Activated CD4-positive, alpha-beta memory T cell treated with anti-CD3 and anti-CD28 coated beads, Interleukin-2, amount 10 ng/mL, durations not matched to agents 7 days and 5 days (primary cell): ENCODE data around the gene TDRD7. TPM values are rescaled to one million over a fixed set of nuclear protein-coding genes. Genes with fewer than 3 reads are reported as not detected.

ENCODE experiments used
- CTCF ChIA-PET: fragments of 350-600 bp; sonication (Branson Sonifier 250); formaldehyde crosslinking; loops from one replicate; lab custom pipeline; 2021; ENCODE audit warnings: antibody characterized with exemption, inconsistent platforms; lab: Charles Lee
- POLR2A ChIA-PET: fragments of 350-600 bp; sonication (Branson Sonifier 250); formaldehyde crosslinking; loops from one replicate; lab custom pipeline; 2021; ENCODE audit warnings: antibody characterized with exemption; lab: Charles Lee
- DNase-seq: peaks from one replicate; pipeline ENCODE4 v3.0.0-alpha.2; 2020
- H3K27ac Mint-ChIP-seq: one replicate; pipeline ENCODE4 v1.8.0; 2021; ENCODE audit warnings: mild to moderate bottlenecking, mixed read lengths
- H3K27me3 Mint-ChIP-seq: one replicate; pipeline ENCODE4 v1.8.0; 2021; ENCODE audit warnings: mixed read lengths
- H3K36me3 Mint-ChIP-seq: one replicate; pipeline ENCODE4 v1.8.0; 2021; ENCODE audit warnings: low read depth, mixed read lengths
- H3K4me1 Mint-ChIP-seq: one replicate; pipeline ENCODE4 v1.8.0; 2021; ENCODE audit warnings: mixed read lengths
- H3K4me3 Mint-ChIP-seq: one replicate; pipeline ENCODE4 v1.8.0; 2021; ENCODE audit warnings: mild to moderate bottlenecking, mixed read lengths
- H3K9me3 Mint-ChIP-seq: one replicate; pipeline ENCODE4 v1.8.0; 2021; ENCODE audit warnings: mixed read lengths
- total RNA-seq, 2 experiments: library from RNA; stranded (reverse); gene quantifications; one replicate each; pipeline ENCODE4 v1.2.3, GENCODE V29; 2021

The TDRD7 gene
- total RNA-seq, 2 experiments from 2014 or later, result 19.4 to 19.8 TPM

DNA sequence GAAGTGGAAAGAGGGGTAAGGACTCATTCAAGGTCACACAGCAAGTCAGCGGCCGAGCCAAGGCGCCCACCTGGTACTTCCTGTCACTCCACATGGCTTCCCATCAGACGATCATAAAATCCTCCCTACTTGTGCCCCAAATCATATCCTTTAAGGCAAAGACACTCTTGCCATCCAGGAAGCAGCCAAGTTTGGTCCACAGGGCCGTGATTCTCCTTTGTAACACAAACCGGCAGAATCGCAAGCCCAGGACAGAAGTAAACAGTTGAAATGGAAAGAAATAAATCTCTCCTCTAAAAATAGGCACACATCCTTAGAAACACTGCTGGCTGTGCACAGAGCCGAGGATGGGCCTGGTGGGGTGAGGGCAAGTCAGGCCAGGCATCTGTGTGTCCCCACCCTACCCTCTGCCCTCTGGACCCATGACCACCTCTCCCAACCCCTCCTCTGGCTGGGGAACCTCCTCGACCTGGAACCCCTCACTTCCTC lies 120.0 kb downstream of the TDRD7 start:
- no peak for DNase-seq
- CTCF ChIA-PET, result no interaction called here
- peaks cover 5% of the 10 kb centered on the region for H3K27me3 Mint-ChIP-seq
- POLR2A ChIA-PET, result no interaction called here
- H3K9me3 Mint-ChIP-seq, result no peaks in the 10 kb centered on the region
- no peaks in the 10 kb centered on the region for H3K36me3 Mint-ChIP-seq
- no peak overlapping the region for H3K4me3 Mint-ChIP-seq
- H3K27ac Mint-ChIP-seq, result no peak overlapping the region
- peaks cover 20% of the 10 kb centered on the region for H3K4me1 Mint-ChIP-seq

DNA sequence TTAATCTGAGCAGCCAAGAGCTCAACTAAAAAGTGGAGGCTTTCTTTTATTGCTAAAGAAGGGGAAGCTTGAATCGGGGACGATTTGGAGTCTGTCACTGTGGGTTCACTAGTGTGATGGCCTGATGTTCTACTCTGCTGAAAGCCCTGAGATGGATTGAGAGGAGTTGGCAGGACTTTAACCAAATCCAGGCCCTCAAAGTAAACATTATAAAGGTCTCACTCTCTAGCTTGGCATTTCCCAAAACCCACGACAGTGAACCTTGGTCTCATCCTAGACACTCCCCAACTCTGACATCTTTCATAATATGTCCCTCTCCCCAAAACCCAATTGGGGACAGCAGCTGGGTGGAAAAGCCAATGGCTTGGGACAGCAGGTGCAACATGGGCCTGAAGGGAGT lies 122.3 kb downstream of the TDRD7 start:
- no peak for DNase-seq
- Mint-ChIP-seq H3K4me1 (peaks cover 11% of the 10 kb centered on the region), H3K36me3 (no peaks in the 10 kb centered on the region), H3K9me3 (no peaks in the 10 kb centered on the region), H3K27ac (no peak overlapping the region), H3K4me3 (no peak overlapping the region), H3K27me3 (peaks cover 17% of the 10 kb centered on the region)
- CTCF ChIA-PET, result no interaction called here
- POLR2A ChIA-PET, result no interaction called here

DNA sequence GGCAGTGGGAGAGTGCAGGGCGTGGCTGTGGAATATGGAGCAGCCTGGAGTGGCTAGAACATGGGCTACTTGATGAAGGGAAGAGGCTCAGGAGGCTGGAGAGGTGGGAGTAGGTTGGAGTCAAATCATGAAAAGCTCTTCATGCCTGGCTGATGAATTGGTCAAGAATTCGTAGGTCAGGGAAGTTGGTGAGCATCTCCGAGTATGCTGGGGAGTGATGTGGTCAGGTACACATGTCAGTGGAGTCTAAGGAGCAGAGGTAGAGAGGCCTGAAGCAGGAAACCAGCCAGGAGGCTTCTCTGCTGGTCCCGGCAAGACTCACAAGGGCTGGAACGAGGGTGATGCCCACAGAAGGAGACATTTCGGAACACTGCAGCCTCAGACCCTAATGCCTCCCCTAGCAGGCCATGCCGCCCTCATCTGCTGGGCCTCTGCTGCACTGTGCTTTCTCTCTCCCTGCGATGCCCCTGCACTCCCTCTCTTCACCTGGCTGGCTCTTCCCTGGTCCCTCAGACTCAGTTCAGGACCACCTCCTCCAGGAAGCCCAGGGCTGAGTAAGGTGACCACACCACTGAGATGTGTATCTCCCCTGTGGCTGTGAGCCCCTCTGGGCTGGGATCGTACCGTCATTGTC lies 123.2 kb downstream of the TDRD7 start:
- ChIA-PET CTCF (no interaction called here), POLR2A (no interaction called here)
- H3K27ac Mint-ChIP-seq, result no peak overlapping the region

DNA sequence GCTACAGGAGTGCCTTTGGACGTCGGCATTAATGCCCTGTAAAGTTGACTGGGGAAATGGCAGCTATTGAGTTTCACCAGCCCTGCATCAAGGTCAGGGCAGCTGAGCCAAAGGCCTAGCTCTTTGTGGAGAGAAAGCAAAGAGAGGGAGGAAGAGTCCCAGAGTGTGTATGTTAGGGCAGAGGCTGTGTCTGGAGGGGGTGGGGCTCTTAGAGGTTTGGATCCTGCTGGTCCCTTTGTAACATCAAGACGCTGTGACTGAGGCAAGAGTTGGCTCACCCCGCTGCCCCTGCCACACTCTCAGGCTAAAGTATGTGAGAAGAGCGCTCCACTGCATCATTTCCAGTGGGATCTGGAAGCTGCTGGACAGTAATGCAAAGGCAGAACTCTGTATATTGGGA lies 123.9 kb downstream of the TDRD7 start:
- H3K4me1 Mint-ChIP-seq, result no peaks in the 10 kb centered on the region
- no peaks in the 10 kb centered on the region for H3K9me3 Mint-ChIP-seq
- no peak overlapping the region for H3K27ac Mint-ChIP-seq
- DNase-seq, result no peak
- POLR2A ChIA-PET, result no interaction called here
- H3K4me3 Mint-ChIP-seq, result no peak overlapping the region
- peaks cover 24% of the 10 kb centered on the region for H3K27me3 Mint-ChIP-seq
- H3K36me3 Mint-ChIP-seq, result no peaks in the 10 kb centered on the region
- CTCF ChIA-PET, result no interaction called here

More for the DNA sequence above, 123.2 kb downstream of the TDRD7 start:
- H3K36me3 Mint-ChIP-seq, result no peaks in the 10 kb centered on the region
- H3K4me3 Mint-ChIP-seq, result no peak overlapping the region
- H3K9me3 Mint-ChIP-seq, result no peaks in the 10 kb centered on the region
- H3K27me3 Mint-ChIP-seq, result peaks cover 19% of the 10 kb centered on the region
- no peak for DNase-seq
- peaks cover 2% of the 10 kb centered on the region for H3K4me1 Mint-ChIP-seq

DNA sequence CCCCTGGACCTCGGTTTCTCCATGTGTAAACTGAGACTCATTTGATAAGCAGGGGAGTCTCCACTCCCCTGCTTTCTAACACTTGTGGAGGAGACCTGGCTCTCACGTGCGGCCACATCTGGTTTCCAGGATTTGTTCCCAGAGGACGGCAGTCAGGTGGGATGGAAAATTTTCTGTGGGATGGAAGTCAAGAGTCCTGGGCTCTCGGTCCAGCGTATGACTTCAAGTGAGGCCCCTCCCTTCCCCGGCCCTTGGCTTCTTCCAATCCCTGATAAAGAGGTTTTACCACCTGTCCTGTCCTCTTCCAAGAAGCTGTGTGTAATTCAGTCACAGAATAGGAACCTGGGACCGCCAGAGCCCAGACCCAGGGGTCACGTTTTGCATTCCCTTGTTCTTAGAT lies 124.6 kb downstream of the TDRD7 start:
- no peaks in the 10 kb centered on the region for H3K4me1 Mint-ChIP-seq
- ChIA-PET POLR2A (interaction anchor here (1.2 kb wide), 1 partner anchor 18 kb away, joined by 3 read pairs; no protein-coding TSS in a partner anchor), CTCF (interaction anchor here (1.0 kb wide), 1 partner anchor 19 kb away, joined by 3 read pairs; no protein-coding TSS in a partner anchor)
- no peaks in the 10 kb centered on the region for H3K9me3 Mint-ChIP-seq
- no peak for DNase-seq
- H3K27me3 Mint-ChIP-seq, result peaks cover 24% of the 10 kb centered on the region
- H3K4me3 Mint-ChIP-seq, result no peak overlapping the region
- H3K27ac Mint-ChIP-seq, result no peak overlapping the region
- H3K36me3 Mint-ChIP-seq, result no peaks in the 10 kb centered on the region

DNA sequence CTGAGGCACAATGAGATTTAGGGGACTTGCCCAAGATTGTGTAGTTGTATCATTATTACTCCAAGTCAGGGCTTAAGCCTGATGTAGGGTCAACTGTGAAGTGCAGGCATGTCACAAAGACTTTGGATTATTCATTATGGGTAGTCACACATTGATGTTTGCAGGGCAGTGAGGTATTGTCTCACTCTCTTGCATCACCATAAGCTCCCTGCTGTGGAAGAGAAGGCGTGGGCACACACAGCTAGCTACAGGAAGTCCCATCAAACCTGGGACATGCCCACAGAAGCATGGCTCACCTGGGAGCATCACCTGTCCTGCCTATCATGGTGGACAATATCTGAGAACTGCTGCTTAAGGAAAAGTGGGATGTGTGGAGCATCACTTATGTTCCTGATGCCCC lies 131.7 kb downstream of the TDRD7 start:
- Mint-ChIP-seq H3K9me3 (no peaks in the 10 kb centered on the region), H3K36me3 (no peaks in the 10 kb centered on the region), H3K27ac (no peak overlapping the region), H3K27me3 (peaks cover 15% of the 10 kb centered on the region), H3K4me3 (no peak overlapping the region), H3K4me1 (no peaks in the 10 kb centered on the region)
- no peak for DNase-seq
- ChIA-PET CTCF (no interaction called here), POLR2A (no interaction called here)

DNA sequence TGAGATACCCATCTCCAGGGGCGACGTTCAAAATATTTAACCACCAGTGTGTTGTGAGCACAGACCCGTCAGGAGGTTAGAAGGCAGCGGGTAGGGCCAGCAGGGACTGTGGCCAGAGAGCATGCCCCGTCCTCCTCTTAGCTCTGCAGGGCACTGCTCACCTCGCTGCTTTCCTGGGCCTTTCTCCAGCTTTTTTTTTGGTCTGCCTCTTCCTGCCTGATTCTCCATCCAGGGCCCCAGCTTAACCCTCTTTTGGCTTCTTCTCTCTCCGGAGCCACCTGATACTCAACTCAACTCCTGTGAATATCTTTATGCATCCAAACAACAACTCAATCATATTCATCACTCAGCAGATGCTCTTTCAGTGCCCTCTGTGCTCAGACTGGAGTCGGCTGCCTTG lies 133.6 kb downstream of the TDRD7 start:
- Mint-ChIP-seq H3K27ac (no peak overlapping the region), H3K9me3 (no peaks in the 10 kb centered on the region), H3K36me3 (no peaks in the 10 kb centered on the region), H3K4me3 (no peak overlapping the region), H3K27me3 (peaks cover 17% of the 10 kb centered on the region), H3K4me1 (no peaks in the 10 kb centered on the region)
- no peak for DNase-seq
- ChIA-PET CTCF (no interaction called here), POLR2A (no interaction called here)

Other genes starting within 250 kb of the TDRD7 start
- gene CCDC180, start 104.4 kb upstream of the TDRD7 start, total RNA-seq, result 1 to 10 TPM; 3.3 to 5.1 TPM
- 1 to 10 TPM; 1.5 to 1.8 TPM for gene TMOD1, start 89.6 kb downstream of the TDRD7 start, total RNA-seq
- 10 to 100 TPM; 10.5 to 12.2 TPM for gene TSTD2, start 221.3 kb downstream of the TDRD7 start, total RNA-seq
- gene NCBP1, start 221.7 kb downstream of the TDRD7 start, total RNA-seq, result 10 to 100 TPM; 34.5 to 36.5 TPM